NCI-H2107 treated with DMSO at 0.1 percent for 48 hours (cell line): ENCODE measurements around the gene TACSTD2.
"Not testable (repeated sequence)": the region's sequence is repeated elsewhere in the genome, so short reads cannot be mapped to it uniquely, and the experiment has no call there.

ENCODE experiments used
- DNase-seq: peaks from one replicate; lab custom pipeline; 2025; ENCODE audit not compliant: unreplicated experiment; lab: John Stamatoyannopoulos, UW

The TACSTD2 gene

GRCh38 chr1:58588396-58588795, 11.3 kb upstream of the TACSTD2 start:
- DNase-seq, result no peak

GRCh38 chr1:58587667-58588066, 10.6 kb upstream of the TACSTD2 start:
- DNase-seq, result no peak

GRCh38 chr1:58586271-58586670, 9.2 kb upstream of the TACSTD2 start:
- DNase-seq, result no peak

- no peak for DNase-seq
Measured at GRCh38 chr1:58585581-58586151, 8.6 kb upstream of the TACSTD2 start.

GRCh38 chr1:58585166-58585565, 8.1 kb upstream of the TACSTD2 start:
- DNase-seq, result no peak

GRCh38 chr1:58584082-58584895, 7.2 kb upstream of the TACSTD2 start:
- DNase-seq, result no peak

- DNase-seq, result no peak
Measured at GRCh38 chr1:58583496-58583895, 6.4 kb upstream of the TACSTD2 start.

- not testable (repeated sequence) for DNase-seq
Measured at GRCh38 chr1:58582143-58582542, 5.1 kb upstream of the TACSTD2 start.

GRCh38 chr1:58581641-58582040, 4.6 kb upstream of the TACSTD2 start:
- DNase-seq, result no peak

- DNase-seq, result no peak
Measured at GRCh38 chr1:58580186-58580585, 3.1 kb upstream of the TACSTD2 start.

- DNase-seq, result no peak
Measured at GRCh38 chr1:58577654-58578030, 590 bp upstream of the TACSTD2 start.

GRCh38 chr1:58576325-58576726, 726 bp downstream of the TACSTD2 start:
- DNase-seq, result no peak

GRCh38 chr1:58575551-58576324, 1.3 kb downstream of the TACSTD2 start:
- no peak for DNase-seq

GRCh38 chr1:58574816-58575215, 2.2 kb downstream of the TACSTD2 start:
- DNase-seq, result no peak

GRCh38 chr1:58573705-58574591, 3.1 kb downstream of the TACSTD2 start:
- no peak for DNase-seq

GRCh38 chr1:58573138-58573537, 3.9 kb downstream of the TACSTD2 start:
- DNase-seq, result no peak

GRCh38 chr1:58572690-58573089, 4.4 kb downstream of the TACSTD2 start:
- no peak for DNase-seq

GRCh38 chr1:58571616-58572015, 5.4 kb downstream of the TACSTD2 start:
- DNase-seq, result no peak

- DNase-seq, result no peak
Measured at GRCh38 chr1:58570817-58571216, 6.2 kb downstream of the TACSTD2 start.

- no peak for DNase-seq
Measured at GRCh38 chr1:58570094-58570493, 7.0 kb downstream of the TACSTD2 start.

GRCh38 chr1:58568911-58569310, 8.1 kb downstream of the TACSTD2 start:
- DNase-seq, result no peak
